OCI-LY3 (cell line): Measurements from ENCODE around the gene ST6GAL1.

Source experiments
- H2AFZ ChIP-seq: fragments of 200-600, 300-600 bp; shearing (Covaris generic); 2 replicates; pipeline ENCODE4 v1.6.0; 2014; ENCODE audit warnings: antibody characterized with exemption, low read depth, low read length
- H3K27ac ChIP-seq: fragments of 200-600, 300-600 bp; sonication (generic); 2 replicates; pipeline ENCODE4 v1.5.1; 2014; ENCODE audit warnings: mild to moderate bottlenecking, low read length, moderate library complexity, mixed read lengths
- H3K27me3 ChIP-seq: fragments of 200-600, 300-600 bp; sonication (generic); 2 replicates; pipeline ENCODE4 v1.6.1; 2014; ENCODE audit warnings: low read depth, low read length, mixed read lengths
- H3K36me3 ChIP-seq: fragments of 200-600, 300-600 bp; sonication (generic); replicated peaks from 2 replicates; pipeline ENCODE3; 2014; ENCODE audit warnings: low read depth, low read length, mixed read lengths
- H3K4me1 ChIP-seq: fragments of 300-600, 200-600 bp; sonication (generic); 2 replicates; pipeline ENCODE4 v1.6.1; 2014; ENCODE audit warnings: low read length, mixed read lengths
- H3K4me2 ChIP-seq: fragments of 200-600, 300-600 bp; sonication (generic); 2 replicates; pipeline ENCODE4 v1.6.1; 2014; ENCODE audit warnings: low read length, mixed read lengths
- H3K4me3 ChIP-seq: fragments of 300-600, 200-600 bp; sonication (generic); 2 replicates; pipeline ENCODE4 v1.5.1; 2014; ENCODE audit warnings: antibody characterized with exemption, mild to moderate bottlenecking, low read length, moderate library complexity
- H3K79me2 ChIP-seq: fragments of 300-600, 200-600 bp; shearing (Covaris generic); 2 replicates; pipeline ENCODE4 v1.6.1; 2014; ENCODE audit warnings: mild to moderate bottlenecking, low read length, mixed read lengths
- H3K9ac ChIP-seq: fragments of 300-600, 200-600 bp; shearing (Covaris generic); 2 replicates; pipeline ENCODE4 v1.6.0; 2014; ENCODE audit warnings: mild to moderate bottlenecking, low read length, moderate library complexity
- H3K9me3 ChIP-seq: fragments of 200-600, 300-600 bp; shearing (Covaris generic); 2 replicates; pipeline ENCODE4 v1.6.1; 2014; ENCODE audit warnings: low read length, mixed read lengths; ENCODE audit not compliant: insufficient read depth
- H4K20me1 ChIP-seq: fragments of 200-600, 300-600 bp; sonication (generic); 2 replicates; pipeline ENCODE4 v1.6.1; 2016; ENCODE audit warnings: low read length, mixed read lengths; ENCODE audit not compliant: insufficient read depth
- EZH2phosphoT487 ChIP-seq: fragments of 200-600 bp; shearing (Covaris generic); IDR thresholded peaks from 2 replicates; pipeline ENCODE4 v1.6.1; 2018; ENCODE audit warnings: antibody characterized with exemption, mixed run types, low read depth
- TF ChIP-seq, protein P1 (sequence below): fragments of 200-600, 300-600 bp; sonication (generic); IDR thresholded peaks from 2 replicates; pipeline ENCODE4 v1.5.1; 2014; ENCODE audit warnings: antibody characterized with exemption, low read length, low read depth

ST6GAL1 gene

GRCh38 chr3:187025254-187025655 lies 94.9 kb downstream of the ST6GAL1 start:
- Histone ChIP-seq H3K36me3 (peaks cover 27% of the 10 kb centered on the region), H3K27ac (peak overlapping the region; percentile 78)
- TF ChIP-seq EZH2phosphoT487, result no peak
- TF ChIP-seq, protein P1, sequence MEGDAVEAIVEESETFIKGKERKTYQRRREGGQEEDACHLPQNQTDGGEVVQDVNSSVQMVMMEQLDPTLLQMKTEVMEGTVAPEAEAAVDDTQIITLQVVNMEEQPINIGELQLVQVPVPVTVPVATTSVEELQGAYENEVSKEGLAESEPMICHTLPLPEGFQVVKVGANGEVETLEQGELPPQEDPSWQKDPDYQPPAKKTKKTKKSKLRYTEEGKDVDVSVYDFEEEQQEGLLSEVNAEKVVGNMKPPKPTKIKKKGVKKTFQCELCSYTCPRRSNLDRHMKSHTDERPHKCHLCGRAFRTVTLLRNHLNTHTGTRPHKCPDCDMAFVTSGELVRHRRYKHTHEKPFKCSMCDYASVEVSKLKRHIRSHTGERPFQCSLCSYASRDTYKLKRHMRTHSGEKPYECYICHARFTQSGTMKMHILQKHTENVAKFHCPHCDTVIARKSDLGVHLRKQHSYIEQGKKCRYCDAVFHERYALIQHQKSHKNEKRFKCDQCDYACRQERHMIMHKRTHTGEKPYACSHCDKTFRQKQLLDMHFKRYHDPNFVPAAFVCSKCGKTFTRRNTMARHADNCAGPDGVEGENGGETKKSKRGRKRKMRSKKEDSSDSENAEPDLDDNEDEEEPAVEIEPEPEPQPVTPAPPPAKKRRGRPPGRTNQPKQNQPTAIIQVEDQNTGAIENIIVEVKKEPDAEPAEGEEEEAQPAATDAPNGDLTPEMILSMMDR, result no peak

GRCh38 chr3:187025656-187026316 lies 95.5 kb downstream of the ST6GAL1 start:
- Histone ChIP-seq H3K9ac (peak overlapping the region; percentile 74), H4K20me1 (peaks cover 34% of the 10 kb centered on the region; the same call in 1 of the 2 replicates), H3K4me3 (peak overlapping the region; percentile 69), H3K27me3 (no peaks in the 10 kb centered on the region), H2AFZ (no peak overlapping the region), H3K4me2 (peak overlapping the region; percentile 67), H3K4me1 (peaks cover 86% of the 10 kb centered on the region), H3K79me2 (peaks cover 89% of the 10 kb centered on the region), H3K9me3 (peaks cover 8% of the 10 kb centered on the region; the same call in 1 of the 2 replicates), H3K27ac (peak overlapping the region; percentile 78), H3K36me3 (peaks cover 30% of the 10 kb centered on the region)
- no peak for TF ChIP-seq EZH2phosphoT487
- TF ChIP-seq, protein P1, result no peak

More at GRCh38 chr3:187025254-187025655, 94.9 kb downstream of the ST6GAL1 start:
- peaks cover 87% of the 10 kb centered on the region for H3K4me1 ChIP-seq
- peaks cover 89% of the 10 kb centered on the region for H3K79me2 ChIP-seq
- no peak overlapping the region for H2AFZ ChIP-seq
- peak overlapping the region; percentile 74 for H3K9ac ChIP-seq
- H4K20me1 ChIP-seq, result peaks cover 31% of the 10 kb centered on the region; the same call in 1 of the 2 replicates
- H3K9me3 ChIP-seq, result peaks cover 8% of the 10 kb centered on the region; the same call in 1 of the 2 replicates
- peak overlapping the region; percentile 69 for H3K4me3 ChIP-seq
- H3K27me3 ChIP-seq, result no peaks in the 10 kb centered on the region
- H3K4me2 ChIP-seq, result peak overlapping the region; percentile 67

DNA sequence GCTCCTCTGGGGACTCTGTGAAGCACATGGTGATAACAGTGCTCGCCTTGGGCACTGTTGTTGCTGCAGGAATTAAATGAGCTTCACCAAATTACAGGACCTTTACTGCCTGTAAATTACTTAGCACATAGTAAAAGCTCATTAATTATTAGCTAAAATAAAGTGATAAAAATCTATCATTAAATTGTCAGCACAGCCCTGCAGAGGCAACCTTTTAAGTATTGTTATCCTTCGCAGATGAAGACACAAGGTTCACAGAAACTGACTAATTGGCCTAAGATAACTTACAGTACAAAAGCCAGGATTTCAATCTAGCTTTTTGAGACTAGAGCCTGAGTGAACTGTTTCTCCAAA lies 96.0 kb downstream of the ST6GAL1 start:
- Histone ChIP-seq H3K27me3 (no peaks in the 10 kb centered on the region), H3K27ac (peak overlapping the region; percentile 78), H3K4me3 (peak overlapping the region; percentile 69), H3K79me2 (peaks cover 89% of the 10 kb centered on the region), H3K36me3 (peaks cover 35% of the 10 kb centered on the region), H2AFZ (no peak overlapping the region), H3K4me2 (peak overlapping the region; percentile 67), H3K9me3 (peaks cover 8% of the 10 kb centered on the region; the same call in 1 of the 2 replicates), H3K9ac (peak overlapping the region; percentile 74), H3K4me1 (peaks cover 87% of the 10 kb centered on the region), H4K20me1 (peaks cover 39% of the 10 kb centered on the region; the same call in 1 of the 2 replicates)
- TF ChIP-seq EZH2phosphoT487, result no peak
- TF ChIP-seq, protein P1, result no peak

DNA sequence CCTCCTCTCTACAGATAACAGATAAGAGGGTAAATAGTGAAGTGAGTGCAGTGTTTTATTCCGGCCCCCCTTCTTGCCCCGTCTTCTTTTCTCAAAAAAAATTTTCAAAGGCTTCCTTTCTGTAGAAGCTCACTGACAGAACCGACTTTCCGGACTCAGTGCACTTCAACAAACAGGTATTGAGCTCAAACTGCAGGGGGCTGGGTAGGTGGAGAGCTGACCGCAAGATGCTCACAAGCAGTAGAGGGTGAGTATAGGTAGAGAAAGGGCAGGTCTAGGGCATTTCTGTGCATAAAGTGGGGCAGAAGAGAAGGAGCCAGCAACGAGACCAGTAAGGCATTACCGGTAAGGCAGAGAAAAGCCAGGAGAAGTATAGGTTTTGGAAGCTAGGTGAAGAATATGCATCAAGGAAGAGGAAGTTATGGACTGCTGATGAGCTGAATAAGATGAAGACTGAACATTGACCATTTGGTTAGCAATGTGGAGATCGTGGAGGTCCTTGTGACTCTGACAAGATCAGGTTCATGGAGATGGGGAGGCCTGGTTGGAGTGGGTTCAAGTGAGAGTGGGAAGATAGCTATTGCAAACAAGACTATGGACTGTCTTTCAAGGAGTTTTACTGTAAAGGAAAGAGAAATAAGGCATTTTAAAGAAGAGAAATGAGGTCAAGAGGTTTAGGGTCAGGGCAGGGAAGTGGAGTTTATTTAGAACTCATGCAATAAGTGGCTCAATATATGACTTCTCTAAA lies 97.4 kb downstream of the ST6GAL1 start:
- Histone ChIP-seq H3K4me3 (peak overlapping the region; percentile 57), H3K4me1 (peaks cover 85% of the 10 kb centered on the region), H4K20me1 (peaks cover 53% of the 10 kb centered on the region; the same call in 1 of the 2 replicates), H3K27me3 (no peaks in the 10 kb centered on the region), H3K36me3 (peaks cover 43% of the 10 kb centered on the region), H3K4me2 (peak overlapping the region; percentile 78), H3K27ac (peak overlapping the region; percentile 73), H2AFZ (no peak overlapping the region), H3K9ac (peak overlapping the region; percentile 60), H3K9me3 (peaks cover 8% of the 10 kb centered on the region; the same call in 1 of the 2 replicates), H3K79me2 (peaks cover 91% of the 10 kb centered on the region)
- TF ChIP-seq EZH2phosphoT487, result no peak
- TF ChIP-seq, protein P1, result no peak
